ENCODE results near the gene HDDC3.
"Not testable (repeated sequence)": the region's sequence is repeated elsewhere in the genome, so short reads cannot be mapped to it uniquely, and the experiment has no call there.

Gene HDDC3

GRCh38 chr15:90912770-90913075, 19.6 kb downstream of the HDDC3 start:
- no peak for FAIRE-seq
- no peak for DNase-seq (ENCODE audit: insufficient read length)
- no peak for TF ChIP-seq TAF1 (IDR thresholded peaks at IDR 0.05; ENCODE audit: borderline replicate concordance, low read depth, low read length)
- TF ChIP-seq POLR2AphosphoS5 (IDR thresholded peaks at IDR 0.05; ENCODE audit: low read depth, low read length), result no peak
- no peak for TF ChIP-seq POLR2A (IDR thresholded peaks at IDR 0.05; ENCODE audit: low read depth, low read length)

GRCh38 chr15:90911906-90912769, 20.2 kb downstream of the HDDC3 start:
- DNase-seq (ENCODE audit: insufficient read length), result no peak
- no peak for FAIRE-seq
- TF ChIP-seq POLR2A (IDR thresholded peaks at IDR 0.05; ENCODE audit: low read depth, low read length) (no peak), TAF1 (IDR thresholded peaks at IDR 0.05; ENCODE audit: borderline replicate concordance, low read depth, low read length) (no peak), POLR2AphosphoS5 (IDR thresholded peaks at IDR 0.05; ENCODE audit: low read depth, low read length) (no peak)

GRCh38 chr15:90911302-90911623, 21.1 kb downstream of the HDDC3 start:
- TF ChIP-seq TAF1 (IDR thresholded peaks at IDR 0.05; ENCODE audit: borderline replicate concordance, low read depth, low read length) (no peak), POLR2AphosphoS5 (IDR thresholded peaks at IDR 0.05; ENCODE audit: low read depth, low read length) (no peak), POLR2A (IDR thresholded peaks at IDR 0.05; ENCODE audit: low read depth, low read length) (no peak)
- no peak for FAIRE-seq
- DNase-seq (ENCODE audit: insufficient read length), result no peak

- DNase-seq (ENCODE audit: insufficient read length), result no peak
- FAIRE-seq, result no peak
- TF ChIP-seq TAF1 (IDR thresholded peaks at IDR 0.05; ENCODE audit: borderline replicate concordance, low read depth, low read length), result no peak
- no peak for TF ChIP-seq POLR2A (IDR thresholded peaks at IDR 0.05; ENCODE audit: low read depth, low read length)
Measured at GRCh38 chr15:90910441-90911301, 21.7 kb downstream of the HDDC3 start.

GRCh38 chr15:90909976-90910375, 22.4 kb downstream of the HDDC3 start:
- FAIRE-seq (no peak), DNase-seq (ENCODE audit: insufficient read length) (no peak)
- TF ChIP-seq TAF1 (IDR thresholded peaks at IDR 0.05; ENCODE audit: borderline replicate concordance, low read depth, low read length) (no peak), POLR2AphosphoS5 (IDR thresholded peaks at IDR 0.05; ENCODE audit: low read depth, low read length) (no peak), POLR2A (IDR thresholded peaks at IDR 0.05; ENCODE audit: low read depth, low read length) (no peak)

GRCh38 chr15:90909449-90909848, 22.9 kb downstream of the HDDC3 start:
- not testable (repeated sequence) for FAIRE-seq; DNase-seq (ENCODE audit: insufficient read length)

GRCh38 chr15:90907838-90908507, 24.4 kb downstream of the HDDC3 start:
- no peak for FAIRE-seq

GRCh38 chr15:90907051-90907660, 25.2 kb downstream of the HDDC3 start:
- FAIRE-seq (no peak), DNase-seq (ENCODE audit: insufficient read length) (no peak)
- no peak for TF ChIP-seq POLR2A (IDR thresholded peaks at IDR 0.05; ENCODE audit: low read depth, low read length)
- no peak for TF ChIP-seq TAF1 (IDR thresholded peaks at IDR 0.05; ENCODE audit: borderline replicate concordance, low read depth, low read length)
- TF ChIP-seq POLR2AphosphoS5 (IDR thresholded peaks at IDR 0.05; ENCODE audit: low read depth, low read length), result no peak

More at GRCh38 chr15:90907838-90908507, 24.4 kb downstream of the HDDC3 start:
- TF ChIP-seq POLR2A (IDR thresholded peaks at IDR 0.05; ENCODE audit: low read depth, low read length) (no peak), TAF1 (IDR thresholded peaks at IDR 0.05; ENCODE audit: borderline replicate concordance, low read depth, low read length) (no peak), POLR2AphosphoS5 (IDR thresholded peaks at IDR 0.05; ENCODE audit: low read depth, low read length) (no peak)
- no peak for DNase-seq (ENCODE audit: insufficient read length)

GRCh38 chr15:90906181-90906849, 26.0 kb downstream of the HDDC3 start:
- FAIRE-seq, result no peak
- TF ChIP-seq POLR2A (IDR thresholded peaks at IDR 0.05; ENCODE audit: low read depth, low read length) (no peak), TAF1 (IDR thresholded peaks at IDR 0.05; ENCODE audit: borderline replicate concordance, low read depth, low read length) (no peak), POLR2AphosphoS5 (IDR thresholded peaks at IDR 0.05; ENCODE audit: low read depth, low read length) (no peak)
- no peak for DNase-seq (ENCODE audit: insufficient read length)

- DNase-seq (ENCODE audit: insufficient read length), result no peak
- TF ChIP-seq POLR2AphosphoS5 (IDR thresholded peaks at IDR 0.05; ENCODE audit: low read depth, low read length), result no peak
- no peak for TF ChIP-seq TAF1 (IDR thresholded peaks at IDR 0.05; ENCODE audit: borderline replicate concordance, low read depth, low read length)
- TF ChIP-seq POLR2A (IDR thresholded peaks at IDR 0.05; ENCODE audit: low read depth, low read length), result no peak
- FAIRE-seq, result no peak
Measured at GRCh38 chr15:90905306-90906180, 26.8 kb downstream of the HDDC3 start.

All from GM12892 (cell line).